Lung (tissue), 12 donors: ENCODE data around the gene GRB7. TPM values are rescaled to one million over a fixed set of nuclear protein-coding genes. Genes with fewer than 3 reads are reported as not detected.
"Not testable (repeated sequence)": the region's sequence is repeated elsewhere in the genome, so short reads cannot be mapped to it uniquely, and the experiment has no call there.

ENCODE experiments used
- ATAC-seq: fragments of 200-7000 bp; cut with Tn5 transposase; one replicate; pipeline ENCODE4 v1.9.1; 2020; ENCODE audit warnings: moderate number of reproducible peaks; ENCODE audit not compliant: insufficient read depth, low FRiP score
- DNase-seq, 3 donors: peaks; one replicate each; pipeline ENCODE4 v3.0.0-alpha.2; 2013 to 2017
- H3K27ac ChIP-seq, 2 donors: one replicate each; pipeline ENCODE4 v1.5.1; 2013; ENCODE audit warnings: mild to moderate bottlenecking in 2 of 2, moderate library complexity in 2 of 2, control low read depth in 1 of 2, inconsistent platforms in 1 of 2, low read depth in 1 of 2, low read length in 1 of 2
- H3K27me3 ChIP-seq, 3 donors: one replicate each; pipeline ENCODE4 v1.5.1; 2013; ENCODE audit warnings: low read length in 2 of 3; ENCODE audit not compliant: control insufficient read depth in 3 of 3, insufficient read depth in 3 of 3
- H3K36me3 ChIP-seq, 4 donors: one replicate each; pipeline ENCODE4 v1.5.1; 2013; ENCODE audit warnings: low read length in 4 of 4, mild to moderate bottlenecking in 1 of 4, moderate library complexity in 1 of 4; ENCODE audit not compliant: control insufficient read depth in 4 of 4, insufficient read depth in 4 of 4
- H3K4me1 ChIP-seq, 5 donors: one replicate each; pipeline ENCODE4 v1.5.1; 2013; ENCODE audit warnings: low read length in 5 of 5, mild to moderate bottlenecking in 2 of 5, moderate library complexity in 1 of 5; ENCODE audit not compliant: control insufficient read depth in 5 of 5, insufficient read depth in 5 of 5
- H3K4me3 ChIP-seq: one replicate; pipeline ENCODE4 v1.5.1; 2013; ENCODE audit warnings: mild to moderate bottlenecking, control low read depth, moderate library complexity
- H3K9ac ChIP-seq, 2 donors: one replicate each; pipeline ENCODE4 v1.5.1; 2013; ENCODE audit warnings: low read length in 2 of 2, control low read depth in 1 of 2; ENCODE audit not compliant: insufficient read depth in 1 of 2
- H3K9me3 ChIP-seq, 4 donors: one replicate each; pipeline ENCODE4 v1.5.1; 2013; ENCODE audit warnings: low read length in 3 of 4, mild to moderate bottlenecking in 1 of 4, moderate library complexity in 1 of 4; ENCODE audit not compliant: control insufficient read depth in 4 of 4, insufficient read depth in 3 of 4
- CTCF ChIP-seq: IDR thresholded peaks from 2 replicates; pipeline ENCODE4 v1.5.1; 2012; ENCODE audit warnings: mild to moderate bottlenecking; ENCODE audit errors: control extremely low read depth, extremely low read depth
- WGBS, 2 donors: extraction: QIAGEN DNeasy Blood & Tissue Kit; methylation state at CpG; one replicate each; pipeline ENCODE4 v1.1.7; 2013; 5-methylcytosine and 5-hydroxymethylcytosine counted together
- polyA plus RNA-seq, 2 donors: library from polyadenylated mRNA; stranded (reverse); fragments of 200-250 nt; gene quantifications; one replicate each; pipeline ENCODE4 v1.2.1, GENCODE V29; 2013
- total RNA-seq, 2 donors: library from RNA; depleted of rRNA in 1 of 2; stranded (reverse); fragments of >200 nt in 1 of 2; gene quantifications; one replicate each; pipeline ENCODE4 v1.2.1, GENCODE V29; 2014 to 2021
- donor health status: control.
- donor health status: control.
- donor health status: Bipolar disorder and iron deficiency.
- donor health status: healthy.
- donor health status: DM: yes; HTN: yes; CAD: no.

Gene GRB7
- total and polyA plus RNA-seq, 4 donors: 6.6 to 25.5 (median 16.6) TPM

- Histone ChIP-seq H3K27ac (peak overlapping the region in 1 of 2 donors; percentile 85), H3K4me3 (no peak overlapping the region), H3K27me3 (no peaks in the 10 kb centered on the region), H3K36me3 (peaks cover 0 to 35% (median 23%) of the 10 kb centered on the region in 4 donors), H3K9ac (no peak overlapping the region), H3K9me3 (no peaks in the 10 kb centered on the region), H3K4me1 (peaks cover 3 to 41% (median 16%) of the 10 kb centered on the region in 5 donors)
- DNase-seq (no peak), ATAC-seq (no peak)
- no peak for TF ChIP-seq CTCF
- 76 to 79% methylated on average over 7 of the region's 7 CpGs for WGBS, 2 donors
Observed at GRCh38 chr17:39706921-39707337, 30.8 kb upstream of the GRB7 start.

GRCh38 chr17:39709319-39709997 is 28.3 kb upstream of the GRB7 start:
- ATAC-seq (no peak), DNase-seq (no peak)
- 87 to 92% methylated on average over 14 of the region's 14 CpGs for WGBS, 2 donors

GRCh38 chr17:39709998-39710964 is 27.5 kb upstream of the GRB7 start:
- 93 to 95% methylated on average over 18 to 20 of the region's 20 CpGs for WGBS, 2 donors
- no peak overlapping the region for H3K27ac ChIP-seq
- peaks cover 0 to 14% (median 6%) of the 10 kb centered on the region in 5 donors for H3K4me1 ChIP-seq
- no peak overlapping the region for H3K9ac ChIP-seq
- DNase-seq (no peak), ATAC-seq (no peak)
- no peak for TF ChIP-seq CTCF
- no peaks in the 10 kb centered on the region for H3K27me3 ChIP-seq
- no peaks in the 10 kb centered on the region for H3K9me3 ChIP-seq
- H3K4me3 ChIP-seq: no peak overlapping the region
- peaks cover 0 to 39% (median 29%) of the 10 kb centered on the region in 4 donors for H3K36me3 ChIP-seq

More at GRCh38 chr17:39709319-39709997, 28.3 kb upstream of the GRB7 start:
- TF ChIP-seq CTCF: no peak
- H3K4me1 ChIP-seq: peaks cover 0 to 22% (median 11%) of the 10 kb centered on the region in 5 donors
- H3K27ac ChIP-seq: no peak overlapping the region
- H3K9me3 ChIP-seq: no peaks in the 10 kb centered on the region
- no peaks in the 10 kb centered on the region for H3K27me3 ChIP-seq
- no peak overlapping the region for H3K4me3 ChIP-seq
- H3K36me3 ChIP-seq: peaks cover 0 to 36% (median 27%) of the 10 kb centered on the region in 4 donors
- H3K9ac ChIP-seq: no peak overlapping the region

GRCh38 chr17:39711071-39711470 is 26.7 kb upstream of the GRB7 start:
- H3K4me1 ChIP-seq, H3K27ac ChIP-seq, H3K9ac ChIP-seq, H3K27me3 ChIP-seq, H3K4me3 ChIP-seq, DNase-seq, H3K9me3 ChIP-seq, ATAC-seq: not testable (repeated sequence)
- H3K36me3 ChIP-seq: peaks cover under 1 to 47% (median 35%) of the 10 kb centered on the region in 4 donors
- WGBS, 2 donors: 93 to 95% methylated on average over 11 of the region's 11 CpGs
